ENCODE data around the gene SPDYE3.
A peak's percentile ranks its signal among the peaks of the same experiment; 100 is the strongest.
"Not testable (repeated sequence)": the region's sequence is repeated elsewhere in the genome, so short reads cannot be mapped to it uniquely, and the experiment has no call there.

The SPDYE3 gene, protein sequence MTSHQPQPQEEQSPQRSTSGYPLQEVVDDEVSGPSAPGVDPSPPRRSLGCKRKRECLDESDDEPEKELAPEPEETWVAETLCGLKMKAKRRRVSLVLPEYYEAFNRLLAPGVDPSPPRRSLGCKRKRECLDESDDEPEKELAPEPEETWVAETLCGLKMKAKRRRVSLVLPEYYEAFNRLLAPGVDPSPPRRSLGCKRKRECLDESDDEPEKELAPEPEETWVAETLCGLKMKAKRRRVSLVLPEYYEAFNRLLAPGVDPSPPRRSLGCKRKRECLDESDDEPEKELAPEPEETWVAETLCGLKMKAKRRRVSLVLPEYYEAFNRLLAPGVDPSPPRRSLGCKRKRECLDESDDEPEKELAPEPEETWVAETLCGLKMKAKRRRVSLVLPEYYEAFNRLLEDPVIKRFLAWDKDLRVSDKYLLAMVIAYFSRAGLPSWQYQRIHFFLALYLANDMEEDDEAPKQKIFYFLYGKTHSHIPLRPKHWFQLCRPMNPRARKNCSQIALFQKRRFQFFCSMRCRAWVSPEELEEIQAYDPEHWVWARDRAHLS

DNA sequence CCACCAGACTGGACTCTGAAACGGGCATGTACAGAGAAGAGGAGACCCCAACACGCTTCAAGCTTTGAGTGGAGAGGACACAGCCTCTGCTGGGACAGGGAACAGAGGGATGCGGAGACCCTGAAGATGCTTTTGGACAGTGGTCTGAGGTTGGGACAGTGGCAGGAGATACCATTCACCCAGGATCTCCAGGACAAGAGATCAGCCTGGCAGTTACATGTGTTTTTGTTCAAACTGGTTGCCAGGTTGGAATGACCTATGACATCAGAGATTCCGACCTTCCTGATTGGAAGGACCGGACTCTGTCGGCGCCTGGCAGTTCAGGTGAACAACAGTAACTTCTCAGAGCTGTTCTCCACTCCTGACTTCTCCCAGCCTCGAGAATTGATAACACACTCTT, at the start of gene SPDYE3:
Gene SPDYE3, plus strand, starts transcription at position 301 of the 400 bp plus-strand sequence. CDS start 184 bp downstream, outside the sequence.
- DNase-seq = not testable (repeated sequence)

GRCh38 chr7:100259984-100260383, 47.5 kb upstream of the SPDYE3 start:
- not testable (repeated sequence) for DNase-seq

DNA sequence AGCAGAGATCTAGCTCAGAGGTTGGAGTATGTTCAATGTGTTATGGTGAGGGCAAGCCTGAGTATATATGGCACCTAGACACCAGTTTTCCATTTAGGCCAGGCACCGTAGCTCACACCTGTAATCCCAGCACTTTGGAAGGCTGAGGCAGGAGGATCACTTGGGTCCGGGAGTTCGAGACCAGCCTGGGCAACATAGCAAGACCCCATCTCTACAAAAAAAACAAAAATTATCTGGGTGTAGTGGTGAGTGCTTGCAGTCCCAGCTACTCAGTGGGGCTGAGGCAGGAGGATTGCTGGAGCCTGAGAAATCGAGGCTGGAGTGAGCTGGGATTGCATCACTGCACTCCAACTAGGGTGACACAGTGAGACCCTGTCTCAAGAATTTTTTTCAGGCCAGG, 44.6 kb upstream of the SPDYE3 start:
- not testable (repeated sequence) for DNase-seq

GRCh38 chr7:100264223-100264622, 43.3 kb upstream of the SPDYE3 start:
- DNase-seq = not testable (repeated sequence)

DNA sequence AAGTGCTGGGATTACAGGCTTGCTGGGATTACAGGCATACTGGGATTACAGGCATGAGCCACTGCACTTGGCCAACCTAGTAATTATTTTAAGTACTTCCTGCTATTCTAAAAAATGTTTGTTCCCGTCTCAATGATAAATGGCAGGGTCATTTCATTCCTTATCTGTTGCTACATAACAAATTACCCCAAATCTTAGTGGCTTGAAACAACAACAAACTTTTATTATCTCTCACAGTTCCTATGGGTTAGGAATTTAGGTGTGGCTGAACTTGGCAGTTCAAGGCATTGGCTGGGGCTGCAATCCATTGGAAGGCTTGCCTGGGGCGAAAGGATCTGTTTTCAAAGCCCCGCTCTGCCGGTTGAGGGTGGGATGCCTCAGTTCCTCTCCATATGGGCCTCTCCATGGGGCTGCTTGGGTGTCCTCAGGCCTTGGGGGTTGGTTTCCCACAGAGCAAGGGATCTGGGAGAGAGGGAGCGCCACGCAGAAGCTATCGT, 42.8 kb upstream of the SPDYE3 start:
- DNase-seq = not testable (repeated sequence)

DNA sequence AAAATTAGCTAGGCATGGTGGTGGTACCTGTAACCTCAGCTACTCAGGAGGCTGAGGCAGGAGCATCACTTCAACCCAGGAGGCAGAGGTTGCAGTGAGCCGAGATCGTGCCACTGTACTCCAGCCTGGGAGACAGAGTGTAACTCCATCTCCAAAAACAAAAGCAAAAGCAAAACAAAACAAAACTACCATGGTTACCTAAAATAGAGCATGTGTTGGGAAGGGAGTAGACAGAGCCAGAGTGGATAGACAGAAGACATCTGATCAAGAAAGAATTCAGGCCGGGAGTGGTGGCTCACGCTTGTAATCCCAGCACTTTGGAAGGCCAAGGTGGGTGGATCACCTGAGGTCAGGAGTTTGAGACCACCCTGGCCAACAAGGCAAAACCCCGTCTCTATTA, 41.7 kb upstream of the SPDYE3 start:
- not testable (repeated sequence) for DNase-seq

GRCh38 chr7:100266576-100267354, 40.7 kb upstream of the SPDYE3 start:
- no peak for DNase-seq

GRCh38 chr7:100267648-100268047, 39.9 kb upstream of the SPDYE3 start:
- no peak for DNase-seq

DNA sequence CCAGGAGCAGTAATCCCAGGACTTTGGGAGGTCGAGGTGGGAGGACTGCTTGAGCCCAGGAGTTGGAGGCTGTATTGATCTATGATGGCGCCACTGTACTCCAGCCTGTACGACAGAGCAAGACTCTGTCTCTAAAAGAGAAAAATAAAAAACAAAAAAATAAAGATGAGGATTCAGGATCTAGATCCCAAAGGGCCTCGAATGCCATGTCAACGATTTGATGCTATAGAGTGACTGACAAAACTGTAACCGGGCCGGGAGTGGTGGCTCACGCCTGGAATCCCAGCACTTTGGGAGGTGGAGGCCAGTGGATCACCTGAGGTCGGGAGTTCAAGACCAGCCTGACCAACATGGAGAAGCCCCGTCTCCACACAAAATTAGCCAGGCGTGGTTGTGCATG, 38.6 kb upstream of the SPDYE3 start:
- not testable (repeated sequence) for DNase-seq

DNA sequence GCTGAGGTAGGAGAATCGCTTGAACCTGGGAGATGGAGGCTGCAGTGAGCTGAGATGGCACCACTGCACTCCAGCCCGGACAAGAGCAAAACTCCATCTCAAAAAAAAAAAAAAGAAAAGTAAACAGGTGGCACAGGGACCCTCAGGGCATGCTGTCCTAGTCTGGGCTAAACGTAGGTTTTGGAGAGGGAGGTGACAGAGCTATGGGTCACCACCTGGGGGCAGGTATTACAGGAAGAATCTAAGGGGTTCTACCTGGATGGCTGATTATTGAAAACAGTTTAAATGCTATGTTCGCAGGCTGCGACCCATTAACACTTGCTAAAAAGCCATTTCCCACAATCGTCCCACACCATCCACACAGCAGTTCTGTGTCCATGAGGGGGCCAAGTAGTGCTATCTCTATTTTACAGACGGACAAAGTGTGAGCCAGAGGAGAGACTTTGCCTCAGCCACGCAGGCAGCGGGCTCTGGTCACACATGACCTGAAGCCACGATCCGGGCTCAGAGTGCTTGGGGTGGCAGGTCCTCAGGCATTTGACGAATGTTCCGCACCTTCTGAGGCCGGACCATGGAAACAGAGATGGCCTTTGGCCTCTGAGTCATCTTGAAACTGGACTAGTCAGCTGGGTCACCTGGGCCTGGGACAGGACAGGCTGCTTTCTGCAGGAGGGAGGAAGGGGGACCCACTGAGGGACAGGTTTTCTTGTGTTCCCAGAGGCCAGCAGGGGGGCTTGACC, 38.0 kb upstream of the SPDYE3 start:
- DNase-seq = not testable (repeated sequence)

- DNase-seq = not testable (repeated sequence)
These were observed 37.2 kb upstream of the SPDYE3 start for GRCh38 chr7:100270046-100270918.

DNA sequence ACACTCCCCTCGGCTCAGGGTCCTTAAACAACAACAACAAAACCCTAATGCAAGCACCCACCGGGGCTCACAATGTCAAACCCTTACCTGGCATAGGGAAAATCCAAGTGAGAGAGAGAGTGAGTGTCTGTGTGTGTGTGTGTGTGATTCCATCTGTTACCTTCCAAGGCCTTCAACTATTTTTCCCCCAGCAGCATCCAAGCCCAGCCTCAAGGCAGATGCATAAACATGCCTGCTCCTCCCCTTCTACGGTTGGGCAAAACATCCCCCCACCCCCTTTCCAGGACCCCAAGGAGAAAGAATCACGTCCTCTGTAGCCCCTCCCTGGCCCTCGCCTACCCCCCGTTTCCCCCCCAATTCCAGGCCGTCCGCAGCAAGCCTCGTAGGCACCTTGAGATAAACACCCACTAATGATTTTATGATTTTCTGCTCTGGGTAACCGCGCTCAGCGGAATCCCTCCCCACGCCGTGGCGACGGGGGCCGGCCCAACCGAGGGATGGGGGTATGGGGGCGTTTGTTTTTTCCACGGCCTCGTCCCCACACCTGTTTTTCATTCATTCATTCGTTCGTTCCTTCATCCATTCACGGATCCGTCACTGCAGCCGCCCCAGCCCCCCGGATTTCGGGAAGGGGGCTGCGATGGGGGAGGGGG, 36.4 kb upstream of the SPDYE3 start:
- not testable (repeated sequence) for DNase-seq

- peak; percentile 91 for DNase-seq
These were observed 35.6 kb upstream of the SPDYE3 start for GRCh38 chr7:100271716-100272537.

GRCh38 chr7:100272538-100272902, 35.0 kb upstream of the SPDYE3 start:
- not testable (repeated sequence) for DNase-seq

- DNase-seq = no peak
These were observed 32.4 kb upstream of the SPDYE3 start for GRCh38 chr7:100275120-100275519.

DNA sequence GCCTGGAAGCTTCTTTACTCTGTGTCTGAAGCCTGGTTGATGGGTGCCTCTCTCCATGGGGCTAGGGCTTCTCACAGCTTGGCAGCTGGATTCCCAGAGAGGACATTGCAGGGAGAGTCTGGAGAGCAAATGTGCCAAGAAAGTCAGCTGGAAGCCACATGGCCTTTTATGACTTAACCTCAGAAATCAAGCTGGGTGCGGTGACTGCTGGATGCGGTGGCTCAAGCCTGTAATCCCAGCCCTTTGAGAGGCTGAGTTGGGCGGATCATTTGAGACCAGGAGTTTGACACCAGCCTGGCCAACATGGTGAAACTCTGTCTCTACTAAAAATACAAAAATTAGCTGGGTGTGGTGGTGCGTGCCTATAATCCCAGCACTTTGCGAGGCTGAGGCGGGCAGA, 31.4 kb upstream of the SPDYE3 start:
- DNase-seq = not testable (repeated sequence)

GRCh38 chr7:100282069-100282608, 25.4 kb upstream of the SPDYE3 start:
- not testable (repeated sequence) for DNase-seq

- DNase-seq = not testable (repeated sequence)
These were observed 24.4 kb upstream of the SPDYE3 start for GRCh38 chr7:100283147-100283546.

DNA sequence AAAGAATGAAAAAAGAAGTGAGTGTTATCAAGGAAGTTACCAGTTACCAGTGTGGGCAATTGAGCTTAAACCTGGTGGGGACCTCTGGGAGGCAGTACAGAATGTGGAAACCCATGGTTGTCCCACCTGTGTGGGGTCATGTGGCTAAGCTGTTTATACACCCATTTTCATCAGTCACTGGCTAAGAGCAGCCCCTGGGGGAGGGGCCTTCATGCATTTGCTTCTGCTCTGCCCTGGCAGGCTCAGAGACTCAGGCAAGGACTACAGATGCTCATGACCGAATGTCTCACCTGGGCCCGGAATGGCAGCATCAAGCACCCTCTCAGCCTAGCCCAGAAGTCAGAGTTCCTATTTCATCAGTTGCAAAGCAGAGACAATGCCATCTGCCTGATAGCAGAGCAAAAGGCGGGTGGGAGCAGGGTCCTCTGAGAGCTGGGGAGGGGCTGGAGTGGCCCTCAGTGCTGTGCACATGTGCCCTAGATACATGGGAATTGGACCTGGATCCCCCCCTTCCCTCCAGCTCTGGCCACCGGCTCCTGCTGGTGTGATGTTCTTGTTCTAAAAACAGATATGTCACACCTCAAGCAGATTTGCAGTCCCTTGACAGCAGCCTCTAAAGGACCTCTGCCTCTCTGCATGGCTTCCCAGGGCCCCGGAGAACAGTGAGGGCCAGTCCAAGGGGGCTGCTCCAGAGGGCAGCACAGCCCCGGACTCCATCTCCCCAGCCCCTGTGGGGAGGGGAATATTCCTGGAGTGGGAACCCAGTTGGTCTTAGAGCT, 20.1 kb upstream of the SPDYE3 start:
- DNase-seq = not testable (repeated sequence)

All from NCI-H774 (cell line).